Endothelial cell of coronary artery (primary cell): ENCODE results near the gene FAM229A. TPM values are rescaled to one million over a fixed set of nuclear protein-coding genes. Genes with fewer than 3 reads are reported as not detected.

ENCODE experiments used
- total RNA-seq: library from RNA; depleted of rRNA; stranded (reverse); fragments of >200 nt; gene quantifications from 2 replicates; pipeline ENCODE4 v1.2.3, GENCODE V29; 2014

Gene FAM229A
- total RNA-seq, result 0.81 and 1.6 TPM in 2 replicates

GRCh38 chr1:32362474-32363313 is at the start of gene FAM229A, which contains the start of gene TSSK3:
FAM229A (minus strand) TSS chr1:32362485; CDS start chr1:32362091, 394 bp downstream.
TSSK3 (plus strand) TSS chr1:32362539; CDS start chr1:32362702, 163 bp downstream.

GRCh38 chr1:32394141-32394889 is 32.0 kb upstream of the FAM229A start, which contains the start of gene BSDC1:
BSDC1 (minus strand) TSS chr1:32394441; CDS start chr1:32394414, 27 bp downstream.

GRCh38 chr1:32335790-32336590 is 26.3 kb downstream of the FAM229A start, which contains the start of gene MARCKSL1:
MARCKSL1 (minus strand) TSS chr1:32336233; CDS start chr1:32336033, 200 bp downstream.

Other genes starting within 250 kb of the FAM229A start
- 69.9 and 73.1 TPM in 2 replicates for gene TXLNA, start 182.8 kb downstream of the FAM229A start, total RNA-seq
- 18.3 and 20.1 TPM in 2 replicates for gene CCDC28B, start 161.9 kb downstream of the FAM229A start, total RNA-seq
- 1.3 and 1.4 TPM in 2 replicates for gene IQCC, start 156.8 kb downstream of the FAM229A start, total RNA-seq
- gene DCDC2B, start 153.4 kb downstream of the FAM229A start, total RNA-seq, result not detected in 2 replicates
- 12.7 and 16.3 TPM in 2 replicates for gene TMEM234, start 140.1 kb downstream of the FAM229A start, total RNA-seq
- 313 and 378 TPM in 2 replicates for gene EIF3I, start 140.1 kb downstream of the FAM229A start, total RNA-seq
- gene FAM167B, start 115.3 kb downstream of the FAM229A start, total RNA-seq, result 1.7 and 9.8 TPM in 2 replicates
- 0.09 TPM in 1 of 2 replicates, not detected in the other for gene LCK, start 111.2 kb downstream of the FAM229A start, total RNA-seq
- 118 and 146 TPM in 2 replicates for gene HDAC1, start 70.4 kb downstream of the FAM229A start, total RNA-seq
- gene MARCKSL1, start 26.3 kb downstream of the FAM229A start, total RNA-seq, result 76.6 and 108 TPM in 2 replicates
- 0.18 and 0.19 TPM in 2 replicates for gene TSSK3, start 54 bp upstream of the FAM229A start, total RNA-seq
- 41.4 and 55.3 TPM in 2 replicates for gene BSDC1, start 32.0 kb upstream of the FAM229A start, total RNA-seq
- gene ZBTB8B, start 102.6 kb upstream of the FAM229A start, total RNA-seq, result under 0.01 TPM in 2 replicates
- 6.2 and 6.3 TPM in 2 replicates for gene ZBTB8A, start 176.9 kb upstream of the FAM229A start, total RNA-seq